ENCODE results near the gene TAOK2.
"Not testable (repeated sequence)": the region's sequence is repeated elsewhere in the genome, so short reads cannot be mapped to it uniquely, and the experiment has no call there.

The TAOK2 gene

DNA sequence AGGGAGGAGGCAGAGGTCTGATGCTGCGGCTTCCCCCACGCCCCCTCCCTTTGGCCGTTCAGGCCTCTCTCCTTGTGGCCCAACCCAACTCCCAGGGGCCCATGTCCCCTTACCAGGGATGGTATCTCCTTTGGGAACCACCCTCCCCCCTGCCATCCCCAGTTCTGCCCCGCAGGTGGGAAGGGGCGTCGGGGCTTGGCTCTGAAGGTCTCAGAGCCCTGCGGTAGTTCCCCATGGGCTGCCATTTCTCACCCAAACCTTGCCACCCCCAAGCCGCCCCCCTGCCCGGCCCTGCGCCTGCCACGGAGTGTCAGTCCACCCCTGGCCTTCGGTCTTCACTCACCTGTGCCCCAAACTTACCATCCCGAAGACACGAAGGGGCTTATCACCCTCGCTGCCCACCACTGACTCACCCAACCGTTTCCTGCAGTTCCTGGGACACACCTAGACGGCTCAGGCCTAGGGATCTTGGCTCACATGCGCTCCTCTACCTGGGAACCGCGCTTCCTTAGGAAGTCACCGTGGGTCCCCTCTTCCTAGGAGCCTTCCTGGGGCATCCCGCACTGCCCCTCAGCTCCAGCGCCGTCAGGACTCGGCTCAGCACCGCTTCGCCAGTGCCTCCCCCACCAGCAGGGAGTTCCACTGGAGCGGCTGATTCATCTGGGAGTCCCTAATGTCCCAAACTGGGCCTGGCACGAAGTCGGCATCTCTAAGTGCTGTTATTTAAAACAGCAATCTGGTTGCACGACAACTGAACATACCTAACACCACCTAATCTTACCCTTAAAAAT is 38.2 kb downstream of the TAOK2 start:
- Histone ChIP-seq H3K4me3 (ENCODE audit: low read depth, low read length) (peak overlapping the region; percentile 66), H3K36me3 (no peaks in the 10 kb centered on the region), H3K9me3 (ENCODE audit: severe bottlenecking) (no peaks in the 10 kb centered on the region), H3K27me3 (ENCODE audit: insufficient read depth, low read depth, severe bottlenecking) (no peaks in the 10 kb centered on the region), H3K27ac (no peak overlapping the region)
- DNase-seq = no peak
- TF ChIP-seq, protein P1, sequence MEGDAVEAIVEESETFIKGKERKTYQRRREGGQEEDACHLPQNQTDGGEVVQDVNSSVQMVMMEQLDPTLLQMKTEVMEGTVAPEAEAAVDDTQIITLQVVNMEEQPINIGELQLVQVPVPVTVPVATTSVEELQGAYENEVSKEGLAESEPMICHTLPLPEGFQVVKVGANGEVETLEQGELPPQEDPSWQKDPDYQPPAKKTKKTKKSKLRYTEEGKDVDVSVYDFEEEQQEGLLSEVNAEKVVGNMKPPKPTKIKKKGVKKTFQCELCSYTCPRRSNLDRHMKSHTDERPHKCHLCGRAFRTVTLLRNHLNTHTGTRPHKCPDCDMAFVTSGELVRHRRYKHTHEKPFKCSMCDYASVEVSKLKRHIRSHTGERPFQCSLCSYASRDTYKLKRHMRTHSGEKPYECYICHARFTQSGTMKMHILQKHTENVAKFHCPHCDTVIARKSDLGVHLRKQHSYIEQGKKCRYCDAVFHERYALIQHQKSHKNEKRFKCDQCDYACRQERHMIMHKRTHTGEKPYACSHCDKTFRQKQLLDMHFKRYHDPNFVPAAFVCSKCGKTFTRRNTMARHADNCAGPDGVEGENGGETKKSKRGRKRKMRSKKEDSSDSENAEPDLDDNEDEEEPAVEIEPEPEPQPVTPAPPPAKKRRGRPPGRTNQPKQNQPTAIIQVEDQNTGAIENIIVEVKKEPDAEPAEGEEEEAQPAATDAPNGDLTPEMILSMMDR (IDR thresholded peaks at IDR 0.05; ENCODE audit: low read depth, low read length) = no peak

DNA sequence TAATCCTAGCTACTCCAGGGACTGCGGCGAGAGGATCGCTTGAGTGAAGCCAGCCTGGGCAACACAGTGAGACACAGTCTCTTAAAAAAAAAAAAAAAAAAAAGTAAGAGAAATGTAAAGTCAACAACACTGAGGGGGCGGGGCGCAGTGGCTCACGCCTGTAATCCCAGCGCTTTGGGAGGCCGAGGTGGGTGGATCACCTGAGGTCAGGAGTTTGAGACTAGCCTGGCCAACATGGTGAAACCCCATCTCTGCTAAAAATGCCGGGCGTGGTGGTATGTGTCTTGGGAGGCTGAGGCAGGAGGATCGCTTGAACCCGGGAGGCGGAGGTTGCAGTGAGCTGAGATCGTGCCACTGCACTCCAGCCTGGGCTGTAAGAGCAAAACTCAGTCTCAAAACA is 38.9 kb downstream of the TAOK2 start:
- not testable (repeated sequence) for H3K27ac ChIP-seq; DNase-seq; H3K36me3 ChIP-seq; H3K27me3 ChIP-seq (ENCODE audit: insufficient read depth, low read depth, severe bottlenecking); H3K4me3 ChIP-seq (ENCODE audit: low read depth, low read length); H3K9me3 ChIP-seq (ENCODE audit: severe bottlenecking)

DNA sequence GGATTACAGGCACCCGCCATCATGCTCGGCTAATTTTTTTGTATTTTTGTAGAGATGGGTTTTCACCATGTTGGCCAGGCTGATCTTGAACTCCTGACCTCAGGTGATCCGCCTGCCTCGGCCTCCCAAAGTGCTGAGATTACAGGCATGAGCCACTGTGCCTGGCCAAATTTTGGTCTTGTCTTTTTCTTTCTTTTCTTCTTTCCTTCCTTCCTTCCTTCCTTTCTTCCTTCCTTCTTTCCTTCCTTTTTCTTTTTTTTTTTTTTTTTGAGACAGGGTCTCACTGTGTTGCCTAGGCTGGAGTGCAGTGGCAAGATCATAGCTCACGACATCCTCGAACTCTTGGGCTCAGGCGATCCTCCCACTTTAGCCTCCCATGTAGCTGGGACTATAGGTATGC is 41.8 kb downstream of the TAOK2 start:
- not testable (repeated sequence) for H3K4me3 ChIP-seq (ENCODE audit: low read depth, low read length); H3K9me3 ChIP-seq (ENCODE audit: severe bottlenecking); DNase-seq; H3K36me3 ChIP-seq; H3K27me3 ChIP-seq (ENCODE audit: insufficient read depth, low read depth, severe bottlenecking); H3K27ac ChIP-seq

DNA sequence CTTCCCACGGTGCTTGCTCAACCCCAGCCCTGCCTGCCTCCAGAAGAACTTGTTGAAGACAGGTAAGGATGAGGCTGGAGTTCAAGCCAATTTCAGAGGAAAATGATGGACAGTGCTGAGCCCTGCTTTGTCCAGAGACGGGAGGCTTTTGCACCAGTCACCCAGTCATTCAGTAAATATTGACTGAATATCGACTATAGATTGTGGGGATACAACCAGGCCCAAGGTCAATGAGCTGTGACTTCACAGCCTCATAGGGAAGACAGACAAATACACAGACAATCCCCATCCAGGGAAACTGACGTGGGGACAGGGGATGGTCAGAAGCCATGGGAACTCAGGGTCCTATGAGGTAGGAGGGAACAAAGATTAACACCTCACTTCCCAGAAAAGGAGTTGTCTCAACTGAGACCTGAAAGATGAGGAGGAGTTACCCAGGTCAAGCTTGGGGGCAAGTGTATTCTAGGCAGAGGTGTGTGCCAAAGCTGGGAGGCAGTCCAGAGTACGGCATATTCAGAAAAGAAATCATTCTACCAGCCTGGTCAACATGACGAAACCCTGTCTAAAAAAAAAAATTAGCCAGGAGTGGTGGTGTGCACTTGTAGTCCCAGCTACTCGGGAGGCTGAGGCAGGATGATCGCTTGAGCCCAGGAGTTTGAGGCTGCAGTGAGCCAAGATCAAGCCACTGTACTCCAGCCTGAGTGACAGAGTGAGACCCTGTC is 43.0 kb downstream of the TAOK2 start:
- H3K27me3 ChIP-seq (ENCODE audit: insufficient read depth, low read depth, severe bottlenecking) = no peaks in the 10 kb centered on the region
- no peak for DNase-seq
- H3K27ac ChIP-seq = no peak overlapping the region
- no peaks in the 10 kb centered on the region for H3K9me3 ChIP-seq (ENCODE audit: severe bottlenecking)
- no peak overlapping the region for H3K4me3 ChIP-seq (ENCODE audit: low read depth, low read length)
- TF ChIP-seq, protein P1 (IDR thresholded peaks at IDR 0.05; ENCODE audit: low read depth, low read length) = no peak
- no peaks in the 10 kb centered on the region for H3K36me3 ChIP-seq

DNA sequence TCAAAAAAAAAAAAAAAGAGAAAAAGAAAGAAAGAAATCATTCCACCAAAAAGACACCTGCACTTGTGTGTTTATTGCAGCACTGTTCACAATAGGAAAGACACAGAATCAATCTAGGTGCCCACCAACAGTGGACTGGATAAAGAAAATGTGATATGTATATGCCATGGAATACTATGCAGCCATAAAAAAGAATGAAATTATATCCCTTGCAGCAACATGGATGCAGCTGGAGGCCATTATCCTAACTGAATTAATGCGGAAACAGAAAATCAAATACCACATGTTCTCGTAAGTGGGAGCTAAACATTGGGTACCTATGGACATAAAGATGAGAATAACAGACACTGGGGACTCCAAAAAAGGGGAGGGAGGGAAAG is 43.6 kb downstream of the TAOK2 start:
- Histone ChIP-seq H3K27ac (no peak overlapping the region), H3K4me3 (ENCODE audit: low read depth, low read length) (no peak overlapping the region), H3K36me3 (no peaks in the 10 kb centered on the region), H3K9me3 (ENCODE audit: severe bottlenecking) (no peaks in the 10 kb centered on the region), H3K27me3 (ENCODE audit: insufficient read depth, low read depth, severe bottlenecking) (no peaks in the 10 kb centered on the region)
- no peak for DNase-seq
- TF ChIP-seq, protein P1 (IDR thresholded peaks at IDR 0.05; ENCODE audit: low read depth, low read length) = no peak

DNA sequence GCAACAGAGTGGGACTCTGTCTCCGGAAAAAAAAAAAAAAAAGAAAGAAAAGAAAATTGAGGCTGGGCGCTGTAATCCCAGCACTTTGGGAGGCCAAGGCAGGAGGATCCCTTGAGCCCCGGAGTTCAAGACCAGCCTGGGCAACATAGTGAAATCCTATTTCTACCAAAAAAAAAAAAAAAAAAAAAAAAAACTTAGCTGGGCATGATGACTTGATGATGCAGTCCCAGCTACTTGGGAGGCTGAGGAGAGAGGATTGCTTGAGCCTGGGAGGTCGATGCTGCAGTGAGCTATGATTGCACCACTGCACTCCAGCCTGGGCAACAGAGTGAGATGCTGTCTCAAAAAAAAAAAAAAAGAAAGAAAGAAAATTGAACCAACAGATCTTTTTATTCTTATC is 44.3 kb downstream of the TAOK2 start:
- H3K27ac ChIP-seq; H3K36me3 ChIP-seq; DNase-seq; H3K9me3 ChIP-seq (ENCODE audit: severe bottlenecking); H3K27me3 ChIP-seq (ENCODE audit: insufficient read depth, low read depth, severe bottlenecking); H3K4me3 ChIP-seq (ENCODE audit: low read depth, low read length): not testable (repeated sequence)

DNA sequence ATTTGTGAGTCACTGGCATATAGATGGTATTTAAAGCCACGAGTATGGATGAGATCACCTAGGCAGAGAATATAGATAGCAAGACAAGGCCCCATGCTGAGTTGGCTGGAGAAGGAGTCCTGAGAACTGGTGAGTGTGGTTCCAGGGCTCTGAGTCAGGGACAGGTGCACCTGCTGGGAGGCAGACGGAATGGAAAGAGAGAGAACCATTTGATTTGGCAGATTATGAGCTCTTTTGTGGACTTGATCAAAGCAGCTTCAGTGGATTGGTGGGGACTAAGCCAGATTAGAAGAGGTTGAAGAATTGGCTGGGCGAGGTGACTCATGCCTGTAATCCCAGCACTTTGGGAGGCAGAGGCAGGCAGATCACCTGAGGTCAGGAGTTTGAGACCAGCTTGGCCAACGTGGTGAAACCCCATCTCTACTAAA is 45.1 kb downstream of the TAOK2 start:
- H3K27me3 ChIP-seq (ENCODE audit: insufficient read depth, low read depth, severe bottlenecking) = no peaks in the 10 kb centered on the region
- DNase-seq = peak; percentile 72
- no peak overlapping the region for H3K4me3 ChIP-seq (ENCODE audit: low read depth, low read length)
- no peaks in the 10 kb centered on the region for H3K9me3 ChIP-seq (ENCODE audit: severe bottlenecking)
- TF ChIP-seq, protein P1 (IDR thresholded peaks at IDR 0.05; ENCODE audit: low read depth, low read length) = no peak
- H3K36me3 ChIP-seq = peaks cover 5% of the 10 kb centered on the region
- no peak overlapping the region for H3K27ac ChIP-seq
